IPS-11a (cell line): ENCODE results near the gene CUL1.

Experiments used
- H3K4me3 ChIP-seq: one replicate; pipeline ENCODE4 v1.5.1; 2013; ENCODE audit warnings: low read depth, low read length, control low read depth

Gene CUL1

DNA sequence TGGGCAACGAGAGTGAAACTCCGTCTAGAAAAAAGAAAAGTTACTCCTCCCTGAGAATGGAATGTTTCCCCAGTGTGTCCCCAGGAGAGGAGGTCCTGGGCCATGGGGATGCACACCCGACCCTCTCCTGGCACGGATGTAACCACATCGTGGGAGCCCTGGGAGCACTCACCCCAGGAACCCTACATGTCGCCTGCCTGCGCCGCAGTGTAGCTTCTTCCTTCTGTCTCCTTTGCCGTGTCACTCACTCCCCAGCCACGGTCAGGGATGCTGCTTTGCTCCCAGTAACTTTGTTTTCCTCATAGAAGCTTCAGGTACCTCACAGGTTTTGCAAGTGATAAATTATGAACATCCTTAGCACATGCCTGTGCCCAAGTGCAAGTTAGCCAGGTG lies 103.4 kb downstream of the CUL1 start:
- H3K4me3 ChIP-seq: no peak overlapping the region

- no peak overlapping the region for H3K4me3 ChIP-seq
Measured at GRCh38 chr7:148803094-148803493, 104.4 kb downstream of the CUL1 start.

GRCh38 chr7:148804343-148805235 lies 105.9 kb downstream of the CUL1 start:
- no peak overlapping the region for H3K4me3 ChIP-seq

DNA sequence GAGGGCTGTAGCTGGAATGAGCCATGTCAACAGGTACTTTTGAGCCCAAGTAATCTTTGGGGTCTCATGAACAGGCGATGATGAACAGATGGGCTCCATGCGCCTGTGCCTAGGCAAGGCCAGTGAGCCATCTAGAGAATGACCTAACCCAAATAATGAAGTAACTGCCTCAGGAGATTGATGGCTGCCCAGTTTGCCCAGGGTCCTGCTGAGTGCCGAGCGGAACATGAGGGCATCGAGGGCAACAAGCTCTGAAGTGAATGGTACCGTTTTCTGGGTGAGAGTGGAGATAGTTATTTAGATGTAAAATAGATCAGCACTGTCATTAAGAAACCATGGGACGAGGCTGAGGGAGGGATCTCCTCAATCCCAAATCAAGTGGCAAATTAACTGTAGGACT lies 107.5 kb downstream of the CUL1 start:
- no peak overlapping the region for H3K4me3 ChIP-seq

DNA sequence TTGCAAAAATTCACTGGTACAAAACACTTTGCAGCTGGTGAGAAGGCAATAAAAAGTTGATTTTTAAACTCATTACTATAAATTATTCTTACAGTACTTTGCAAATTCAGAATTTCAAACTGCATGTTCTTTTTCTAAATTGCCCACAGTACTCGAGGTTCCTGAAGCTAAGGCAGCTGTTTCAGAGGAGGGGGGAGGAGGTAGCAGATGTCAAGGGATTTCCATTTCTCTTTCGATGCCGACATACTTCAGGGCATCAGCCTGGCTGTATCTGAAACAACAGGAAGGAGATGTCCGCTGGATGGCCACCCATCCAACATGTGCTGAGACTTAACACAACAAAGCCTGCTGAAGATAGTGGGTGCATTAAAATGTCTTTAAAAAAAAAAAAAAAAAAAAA lies 108.7 kb downstream of the CUL1 start:
- no peak overlapping the region for H3K4me3 ChIP-seq

DNA sequence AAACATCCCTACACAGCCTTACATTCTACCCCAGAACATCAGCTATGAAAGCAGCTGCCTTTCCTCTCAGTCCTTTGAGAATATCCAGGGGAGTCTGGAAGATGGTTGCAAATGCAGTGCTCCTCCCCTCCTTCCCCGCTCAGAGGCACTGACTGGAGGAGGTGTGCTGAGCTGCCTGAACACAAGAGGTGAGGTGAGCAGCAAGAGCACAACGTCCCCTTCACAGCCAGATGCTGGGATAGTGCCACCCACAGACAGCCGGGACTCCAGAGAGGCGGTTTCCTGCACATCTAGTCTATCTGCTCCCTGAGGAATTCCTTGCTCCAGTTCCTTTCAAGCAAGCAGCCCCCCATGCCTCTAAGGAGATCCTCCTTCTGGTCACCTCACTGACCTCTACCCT lies 111.2 kb downstream of the CUL1 start:
- H3K4me3 ChIP-seq: no peak overlapping the region

DNA sequence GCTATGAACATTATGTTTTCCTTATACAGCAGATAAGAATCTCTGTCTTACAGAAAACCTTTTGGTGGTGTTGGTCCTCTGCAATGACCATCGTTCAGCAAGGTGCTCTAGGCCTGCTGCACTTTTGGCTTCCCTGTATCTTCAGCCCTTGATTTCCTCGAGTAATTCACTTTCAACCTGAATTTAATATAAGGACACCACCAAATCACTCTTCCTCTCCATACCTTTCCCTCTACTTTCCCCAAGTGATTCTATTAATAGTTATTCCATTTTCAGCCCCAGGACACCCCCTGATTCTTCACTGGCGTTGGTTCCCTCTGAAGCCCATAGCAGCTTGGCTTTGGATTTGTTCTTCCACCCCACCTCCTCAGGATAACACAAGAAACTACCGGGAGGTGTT lies 113.2 kb downstream of the CUL1 start:
- no peak overlapping the region for H3K4me3 ChIP-seq

GRCh38 chr7:148813890-148814289 lies 115.2 kb downstream of the CUL1 start:
- H3K4me3 ChIP-seq: no peak overlapping the region

GRCh38 chr7:148814922-148815559 lies 116.3 kb downstream of the CUL1 start:
- H3K4me3 ChIP-seq: no peak overlapping the region

DNA sequence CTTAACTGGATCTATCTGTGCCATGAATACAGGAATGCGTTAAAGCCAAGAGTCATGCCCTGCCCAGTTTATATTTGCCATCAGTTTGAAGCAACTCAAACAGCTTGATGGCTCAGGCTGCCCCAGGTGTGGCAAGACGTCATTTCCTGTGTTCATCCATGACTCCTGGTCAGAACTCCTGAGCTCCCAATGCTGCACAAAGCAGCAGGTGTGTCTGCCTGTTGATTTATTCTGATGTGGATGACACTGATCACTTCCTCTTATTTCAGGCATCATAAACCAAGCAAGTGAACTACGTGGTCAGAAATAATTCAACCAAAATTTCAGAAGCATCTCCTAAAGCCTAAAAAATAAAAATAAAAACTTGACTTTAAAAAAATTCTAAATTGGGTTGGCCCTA lies 116.9 kb downstream of the CUL1 start:
- no peak overlapping the region for H3K4me3 ChIP-seq

- no peak overlapping the region for H3K4me3 ChIP-seq
Measured at GRCh38 chr7:148819697-148820360, 121.1 kb downstream of the CUL1 start.

- no peak overlapping the region for H3K4me3 ChIP-seq
Measured at GRCh38 chr7:148821422-148821821, 122.7 kb downstream of the CUL1 start.

GRCh38 chr7:148824864-148825263 lies 126.2 kb downstream of the CUL1 start:
- H3K4me3 ChIP-seq: no peak overlapping the region

DNA sequence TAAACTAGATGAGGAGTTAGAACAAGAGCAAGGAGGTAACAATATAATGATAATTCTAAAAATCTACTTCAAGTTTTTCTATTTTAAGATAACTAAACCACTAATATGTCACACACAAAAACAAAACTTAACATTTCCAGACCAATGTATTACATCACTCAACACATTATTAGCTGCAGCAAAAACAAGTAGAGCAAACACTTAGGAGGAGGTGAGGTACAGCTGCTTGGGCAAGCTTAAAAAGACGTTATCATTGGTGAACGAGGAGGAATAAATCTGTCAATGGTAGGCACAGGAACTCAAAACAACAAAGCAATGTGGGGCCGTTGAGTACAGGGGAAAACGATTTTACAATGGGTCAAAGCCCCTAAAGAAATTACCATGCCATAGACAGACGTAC lies 126.6 kb downstream of the CUL1 start:
- no peak overlapping the region for H3K4me3 ChIP-seq

DNA sequence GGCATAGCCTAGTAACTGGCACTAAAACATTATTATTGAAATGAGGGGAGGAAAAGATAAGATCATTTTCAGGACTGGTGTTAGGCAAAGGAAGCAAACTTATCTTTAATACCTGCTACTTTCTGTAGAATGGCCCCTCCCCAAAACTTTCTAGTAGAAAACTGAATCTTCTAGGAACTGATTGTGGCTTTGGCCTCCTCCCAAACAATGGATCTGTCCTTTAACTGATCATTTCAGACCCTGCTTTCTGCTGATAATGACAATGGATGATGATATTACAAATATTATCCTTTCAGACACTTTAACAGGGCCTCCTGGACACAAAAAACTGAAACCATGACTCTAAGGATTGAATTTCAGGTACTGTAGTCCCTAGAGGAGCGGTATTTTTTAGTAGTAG lies 130.3 kb downstream of the CUL1 start:
- no peak overlapping the region for H3K4me3 ChIP-seq

DNA sequence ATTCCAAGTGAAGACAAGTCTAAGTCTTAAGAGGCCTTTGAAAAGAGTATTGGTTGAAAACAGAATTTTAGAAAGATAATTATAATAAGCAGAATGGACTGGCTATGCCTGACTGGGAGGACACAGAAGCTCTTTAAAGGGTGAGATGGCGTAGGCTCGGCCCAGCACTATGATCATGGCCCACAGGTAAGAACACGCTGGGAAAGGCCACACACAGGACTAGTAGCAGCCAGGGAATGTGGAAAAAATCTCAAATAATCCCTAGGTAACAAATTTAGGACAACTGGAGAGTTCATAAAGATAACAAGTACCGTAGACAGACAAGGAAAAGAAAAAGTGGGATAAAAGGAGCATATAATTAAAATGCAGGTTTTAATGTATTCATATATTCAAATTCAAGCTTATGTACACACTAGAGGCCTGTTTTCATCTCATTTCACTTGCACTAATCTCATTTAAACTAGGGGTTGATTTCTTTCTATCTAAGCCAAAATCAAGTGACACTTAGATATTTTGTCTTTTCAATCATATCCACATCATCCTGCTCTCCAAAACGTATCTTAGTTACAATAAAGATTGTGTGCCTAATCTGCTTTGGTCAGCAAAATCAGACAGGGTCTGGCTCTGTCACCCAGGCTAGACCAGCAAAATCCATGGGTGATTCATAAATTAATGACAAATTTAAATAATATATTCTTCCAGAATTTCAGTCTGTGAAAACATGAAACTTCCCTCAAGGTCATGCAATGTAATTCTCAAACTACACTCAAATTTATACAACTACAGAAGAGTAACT lies 132.4 kb downstream of the CUL1 start:
- no peak overlapping the region for H3K4me3 ChIP-seq

- no peak overlapping the region for H3K4me3 ChIP-seq
Measured at GRCh38 chr7:148831782-148832181, 133.1 kb downstream of the CUL1 start.

DNA sequence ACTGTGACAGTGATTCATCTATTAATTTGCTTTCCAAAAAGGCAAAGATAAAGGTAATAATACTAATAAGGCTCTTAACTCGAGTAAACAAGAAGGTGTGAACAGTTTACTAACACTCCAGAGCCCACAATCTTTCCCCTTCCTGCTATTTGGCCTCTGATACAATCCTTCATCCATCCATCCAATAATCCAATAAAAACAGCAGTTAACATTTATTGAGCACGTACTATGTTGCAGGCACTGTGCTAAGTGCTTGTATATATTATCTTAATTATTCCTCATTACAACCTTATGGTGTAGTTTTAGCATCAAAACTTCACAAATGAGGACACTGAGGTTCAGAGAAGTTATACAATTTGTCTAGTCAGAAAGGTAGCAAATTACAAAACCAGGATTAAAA lies 135.9 kb downstream of the CUL1 start:
- no peak overlapping the region for H3K4me3 ChIP-seq

GRCh38 chr7:148835854-148836253 lies 137.2 kb downstream of the CUL1 start:
- no peak overlapping the region for H3K4me3 ChIP-seq

GRCh38 chr7:148838905-148839304 lies 140.2 kb downstream of the CUL1 start:
- no peak overlapping the region for H3K4me3 ChIP-seq
